Measurements from ENCODE around the gene PNKD.
A peak's percentile ranks its signal among the peaks of the same experiment; 100 is the strongest.

PNKD gene

GRCh38 chr2:218334531-218334930 is 64.2 kb downstream of the PNKD start:
- no peak for DNase-seq (ENCODE audit: low read depth in 4 of 4, low spot score in 1 of 4)

- DNase-seq (ENCODE audit: low read depth in 4 of 4, low spot score in 1 of 4) = no peak
Observed at GRCh38 chr2:218340656-218341055, 70.3 kb downstream of the PNKD start.

GRCh38 chr2:218341381-218341780 is 71.1 kb downstream of the PNKD start:
- no peak for DNase-seq (ENCODE audit: low read depth in 4 of 4, low spot score in 1 of 4)

- DNase-seq (ENCODE audit: low read depth in 4 of 4, low spot score in 1 of 4) = no peak
Observed at GRCh38 chr2:218342837-218343236, 72.5 kb downstream of the PNKD start.

- DNase-seq (ENCODE audit: low read depth in 4 of 4, low spot score in 1 of 4) = no peak
Observed at GRCh38 chr2:218343591-218343990, 73.3 kb downstream of the PNKD start.

- no peak for DNase-seq (ENCODE audit: low read depth in 4 of 4, low spot score in 1 of 4)
Observed at GRCh38 chr2:218344090-218344754, 73.9 kb downstream of the PNKD start.

GRCh38 chr2:218344755-218345417 is 74.6 kb downstream of the PNKD start:
- DNase-seq (ENCODE audit: low read depth in 4 of 4, low spot score in 1 of 4) = no peak

GRCh38 chr2:218345491-218346236 is 75.3 kb downstream of the PNKD start:
- DNase-seq (ENCODE audit: low read depth in 4 of 4, low spot score in 1 of 4) = no peak

- no peak for DNase-seq (ENCODE audit: low read depth in 4 of 4, low spot score in 1 of 4)
Observed at GRCh38 chr2:218347172-218347571, 76.9 kb downstream of the PNKD start.

GRCh38 chr2:218354045-218354444 is 83.7 kb downstream of the PNKD start:
- no peak for DNase-seq (ENCODE audit: low read depth in 4 of 4, low spot score in 1 of 4)

GRCh38 chr2:218354850-218355443 is 84.6 kb downstream of the PNKD start:
- DNase-seq (ENCODE audit: low read depth in 4 of 4, low spot score in 1 of 4) = no peak

GRCh38 chr2:218357236-218358177 is 87.2 kb downstream of the PNKD start:
- DNase-seq (ENCODE audit: low read depth in 4 of 4, low spot score in 1 of 4) = no peak

GRCh38 chr2:218360453-218360852 is 90.1 kb downstream of the PNKD start:
- no peak for DNase-seq (ENCODE audit: low read depth in 4 of 4, low spot score in 1 of 4)

- no peak for DNase-seq (ENCODE audit: low read depth in 4 of 4, low spot score in 1 of 4)
Observed at GRCh38 chr2:218362606-218363005, 92.3 kb downstream of the PNKD start.

- DNase-seq (ENCODE audit: low read depth in 4 of 4, low spot score in 1 of 4) = no peak
Observed at GRCh38 chr2:218363736-218364135, 93.4 kb downstream of the PNKD start.

- no peak for DNase-seq (ENCODE audit: low read depth in 4 of 4, low spot score in 1 of 4)
Observed at GRCh38 chr2:218364196-218364595, 93.9 kb downstream of the PNKD start.

- no peak for DNase-seq (ENCODE audit: low read depth in 4 of 4, low spot score in 1 of 4)
Observed at GRCh38 chr2:218366621-218367414, 96.5 kb downstream of the PNKD start.

GRCh38 chr2:218367415-218368149 is 97.3 kb downstream of the PNKD start:
- peak; percentile 25 to 66 (median 32) for DNase-seq (ENCODE audit: low read depth in 4 of 4, low spot score in 1 of 4)

GRCh38 chr2:218368150-218368528 is 97.8 kb downstream of the PNKD start:
- no peak for DNase-seq (ENCODE audit: low read depth in 4 of 4, low spot score in 1 of 4)

Data from stimulated activated CD4-positive, alpha-beta T cell treated with anti-CD3 and anti-CD28 coated beads, Interleukin-1b, Interleukin-23, amount 100 ng/mL, for 24 hours (primary cell).